ENCODE results near the gene PCSK2. TPM values are rescaled to one million over a fixed set of nuclear protein-coding genes. Genes with fewer than 3 reads are reported as not detected.

Gene PCSK2
- polyA plus RNA-seq, 1 donor from 2014 or later: 27.9 TPM

GRCh38 chr20:17395729-17396128 lies 168.9 kb downstream of the PCSK2 start:
- no peak overlapping the region for H3K4me3 ChIP-seq (ENCODE audit: low read length)
- no peaks in the 10 kb centered on the region for H3K36me3 ChIP-seq (ENCODE audit: insufficient read depth, low read length)
- no peak for TF ChIP-seq POLR2AphosphoS5 (IDR thresholded peaks at IDR 0.05)
- TF ChIP-seq SMC3 (conservative IDR thresholded peaks at IDR 0.05; ENCODE audit: poor library complexity): no peak
- no peak for TF ChIP-seq MXI1 (conservative IDR thresholded peaks at IDR 0.05; ENCODE audit: poor library complexity, severe bottlenecking)
- no peak for TF ChIP-seq EP300 (conservative IDR thresholded peaks at IDR 0.05; ENCODE audit: poor library complexity, severe bottlenecking)
- no peak for TF ChIP-seq RAD21 (conservative IDR thresholded peaks at IDR 0.05)
- no peak for TF ChIP-seq REST (IDR thresholded peaks at IDR 0.05; ENCODE audit: borderline replicate concordance)
- TF ChIP-seq TAF1 (IDR thresholded peaks at IDR 0.05; ENCODE audit: low read depth): no peak
- no peak for TF ChIP-seq CTCF (IDR thresholded peaks at IDR 0.05; ENCODE audit: poor library complexity, severe bottlenecking)
- no peak for TF ChIP-seq EZH2 (IDR thresholded peaks at IDR 0.05; ENCODE audit: borderline replicate concordance, insufficient read depth, low read length, poor library complexity, severe bottlenecking)
- no peaks in the 10 kb centered on the region for H3K79me2 ChIP-seq (replicated peaks; ENCODE audit: insufficient read depth, low read length)
- no peaks in the 10 kb centered on the region for H4K20me1 ChIP-seq (ENCODE audit: insufficient read depth)
- H3K4me2 ChIP-seq (ENCODE audit: low read length): no peak overlapping the region
- H3K9me2 ChIP-seq (ENCODE audit: insufficient read depth, low read length): no peaks in the 10 kb centered on the region
- H3K27me3 ChIP-seq (ENCODE audit: insufficient read depth, low read depth, low read length): no peaks in the 10 kb centered on the region
- no peak overlapping the region for H3K9ac ChIP-seq (ENCODE audit: low read length)
- H3K9me3 ChIP-seq (ENCODE audit: low read length): no peaks in the 10 kb centered on the region
- no peak overlapping the region for H3K27ac ChIP-seq (ENCODE audit: low read length)
- H3F3A ChIP-seq (ENCODE audit: insufficient read depth, low read length, poor library complexity, severe bottlenecking): no peaks in the 10 kb centered on the region
- no peak overlapping the region for H2AFZ ChIP-seq (ENCODE audit: low read depth, low read length)

- Histone ChIP-seq H3K9me2 (ENCODE audit: insufficient read depth, low read length) (no peaks in the 10 kb centered on the region), H3K27ac (ENCODE audit: low read length) (no peak overlapping the region), H3K36me3 (ENCODE audit: insufficient read depth, low read length) (no peaks in the 10 kb centered on the region), H4K20me1 (ENCODE audit: insufficient read depth) (no peaks in the 10 kb centered on the region), H3K9ac (ENCODE audit: low read length) (no peak overlapping the region), H3K4me2 (ENCODE audit: low read length) (no peak overlapping the region), H3K27me3 (ENCODE audit: insufficient read depth, low read depth, low read length) (no peaks in the 10 kb centered on the region), H3K4me3 (ENCODE audit: low read length) (no peak overlapping the region), H3K9me3 (ENCODE audit: low read length) (no peaks in the 10 kb centered on the region), H2AFZ (ENCODE audit: low read depth, low read length) (no peak overlapping the region), H3F3A (ENCODE audit: insufficient read depth, low read length, poor library complexity, severe bottlenecking) (no peaks in the 10 kb centered on the region), H3K79me2 (replicated peaks; ENCODE audit: insufficient read depth, low read length) (no peaks in the 10 kb centered on the region)
- TF ChIP-seq POLR2AphosphoS5 (IDR thresholded peaks at IDR 0.05) (no peak), MXI1 (conservative IDR thresholded peaks at IDR 0.05; ENCODE audit: poor library complexity, severe bottlenecking) (peak; percentile 33), EP300 (conservative IDR thresholded peaks at IDR 0.05; ENCODE audit: poor library complexity, severe bottlenecking) (peak; percentile 61), CTCF (IDR thresholded peaks at IDR 0.05; ENCODE audit: poor library complexity, severe bottlenecking) (no peak)
These were observed 172.6 kb downstream of the PCSK2 start for GRCh38 chr20:17399303-17399985.
